HL-60 (cell line): ENCODE measurements around the gene TTC23L.

ENCODE experiments used
- DNase-seq, 2 experiments: peaks; one replicate each; pipeline ENCODE4 v3.0.0-alpha.2; 2010 to 2020; ENCODE audit warnings: low read depth in 1 of 2, low spot score in 1 of 2
- H3K27ac ChIP-seq: fragments of 250-450 bp; sonication (Bioruptor Pico); replicated peaks from 2 replicates; pipeline ENCODE4 v1.5.1; 2020; ENCODE audit warnings: mild to moderate bottlenecking, moderate library complexity
- H3K27me3 ChIP-seq: fragments of 250-450 bp; sonication (Bioruptor Pico); 2 replicates; pipeline ENCODE4 v1.5.1; 2021; ENCODE audit warnings: mild to moderate bottlenecking, moderate library complexity; ENCODE audit not compliant: insufficient read depth, poor library complexity, severe bottlenecking
- H3K4me3 ChIP-seq: replicated peaks from 2 replicates; pipeline ENCODE4 v1.5.1; 2011; ENCODE audit warnings: mild to moderate bottlenecking, control low read depth, low read length; ENCODE audit not compliant: insufficient read depth
- CTCF ChIP-seq: IDR thresholded peaks from one replicate; pipeline ENCODE4 v1.5.1; 2011; ENCODE audit warnings: low read length, control low read depth, inconsistent platforms; ENCODE audit not compliant: insufficient read depth
- GABPA ChIP-seq: IDR thresholded peaks from 2 replicates; pipeline ENCODE4 v1.6.1; 2012; ENCODE audit warnings: low read depth
- POLR2AphosphoS5 ChIP-seq: IDR thresholded peaks from 2 replicates; pipeline ENCODE4 v1.6.1; 2012; ENCODE audit warnings: low read depth
- REST ChIP-seq: IDR thresholded peaks from 2 replicates; pipeline ENCODE4 v1.6.1; 2012; ENCODE audit warnings: low read depth; ENCODE audit not compliant: insufficient replicate concordance
- SPI1 ChIP-seq: IDR thresholded peaks from 2 replicates; pipeline ENCODE4 v1.6.1; 2012; ENCODE audit warnings: low read depth, mild to moderate bottlenecking, borderline replicate concordance
- long read RNA-seq: library from polyadenylated mRNA; unstranded; transcript quantifications from one replicate; pipeline ENCODE4 v2.0.0, GENCODE V29; 2020

Gene TTC23L
- long read RNA-seq, result 0 reads

- H3K27ac ChIP-seq, result no peak within 1 kb of the TSS
- H3K4me3 ChIP-seq, result peak within 1 kb of the TSS; percentile 57
- peaks cover 2% of the 10 kb centered on the region for H3K27me3 ChIP-seq
- TF ChIP-seq GABPA (peak; percentile 78), SPI1 (no peak)
- peak; percentile 58 to 60 for DNase-seq
Measured at GRCh38 chr5:34838785-34839714, at the start of gene TTC23L. Gene TTC23L (plus strand): TSS chr5:34839164. CDS start chr5:34840672, 1,508 bp downstream.

GRCh38 chr5:34789639-34790038 is 49.3 kb upstream of the TTC23L start:
- DNase-seq, result no peak
- TF ChIP-seq CTCF, result no peak
- H3K27ac ChIP-seq, result no peak overlapping the region
- no peak overlapping the region for H3K4me3 ChIP-seq
- no peaks in the 10 kb centered on the region for H3K27me3 ChIP-seq

GRCh38 chr5:34790069-34790468 is 48.9 kb upstream of the TTC23L start:
- DNase-seq, result no peak
- no peaks in the 10 kb centered on the region for H3K27me3 ChIP-seq
- TF ChIP-seq GABPA (no peak), SPI1 (no peak), CTCF (no peak), REST (no peak), POLR2AphosphoS5 (no peak)
- H3K4me3 ChIP-seq, result no peak overlapping the region
- H3K27ac ChIP-seq, result no peak overlapping the region

GRCh38 chr5:34791761-34792244 is 47.2 kb upstream of the TTC23L start:
- no peaks in the 10 kb centered on the region for H3K27me3 ChIP-seq
- H3K27ac ChIP-seq, result no peak overlapping the region
- no peak for DNase-seq
- no peak overlapping the region for H3K4me3 ChIP-seq
- TF ChIP-seq GABPA, result no peak
- no peak for TF ChIP-seq SPI1
- no peak for TF ChIP-seq POLR2AphosphoS5
- TF ChIP-seq REST, result no peak
- TF ChIP-seq CTCF, result no peak
